Loucy (cell line): ENCODE results near the gene CFAP410.

Experiments
- H2AFZ ChIP-seq: fragments of 200-600 bp; sonication (generic); 2 replicates; pipeline ENCODE4 v1.6.0; 2016; ENCODE audit warnings: antibody characterized with exemption, mild to moderate bottlenecking, low read length, moderate library complexity
- H3F3A ChIP-seq: fragments of 200-600 bp; 2 replicates; pipeline ENCODE4 v1.6.0; 2016; ENCODE audit warnings: antibody characterized with exemption, low read depth, mild to moderate bottlenecking
- H3K27me3 ChIP-seq: fragments of 200-600 bp; sonication (generic); 2 replicates; pipeline ENCODE4 v1.6.1; 2014; ENCODE audit warnings: low read length, mild to moderate bottlenecking; ENCODE audit not compliant: insufficient read depth, poor library complexity, severe bottlenecking
- H3K36me3 ChIP-seq: fragments of 200-600 bp; sonication (generic); 2 replicates; pipeline ENCODE4 v1.6.1; 2016; ENCODE audit warnings: low read length; ENCODE audit not compliant: insufficient read depth
- H3K4me1 ChIP-seq: fragments of 200-600 bp; sonication (generic); 2 replicates; pipeline ENCODE4 v1.5.1; 2014; ENCODE audit warnings: low read length, mild to moderate bottlenecking; ENCODE audit not compliant: insufficient read depth, poor library complexity, severe bottlenecking
- H3K4me2 ChIP-seq: fragments of 200-600 bp; sonication (generic); 2 replicates; pipeline ENCODE4 v1.6.0; 2014; ENCODE audit warnings: antibody characterized with exemption, low read length, low read depth, mild to moderate bottlenecking; ENCODE audit not compliant: poor library complexity, severe bottlenecking
- H3K4me3 ChIP-seq: fragments of 200-600 bp; sonication (generic); 2 replicates; pipeline ENCODE4 v1.5.1; 2014; ENCODE audit warnings: low read length, mild to moderate bottlenecking, mixed read lengths; ENCODE audit not compliant: poor library complexity, severe bottlenecking
- H3K79me2 ChIP-seq: fragments of 200-600 bp; sonication (generic); 2 replicates; pipeline ENCODE4 v1.6.1; 2014; ENCODE audit warnings: low read length; ENCODE audit not compliant: insufficient read depth
- H3K9ac ChIP-seq: fragments of 200-600 bp; sonication (generic); 2 replicates; pipeline ENCODE4 v1.6.0; 2014; ENCODE audit warnings: mild to moderate bottlenecking, low read depth, low read length, moderate library complexity; ENCODE audit not compliant: poor library complexity, severe bottlenecking
- H3K9me2 ChIP-seq: fragments of 200-600 bp; sonication (generic); replicated peaks from 2 replicates; pipeline ENCODE4 v1.6.1; 2016; ENCODE audit warnings: low read depth, low read length, mixed read lengths
- H3K9me3 ChIP-seq: fragments of 200-600 bp; sonication (generic); 2 replicates; pipeline ENCODE4 v1.6.1; 2014; ENCODE audit warnings: mild to moderate bottlenecking, antibody characterized with exemption, low read length, low read depth; ENCODE audit not compliant: insufficient read depth
- H4K20me1 ChIP-seq: fragments of 200-600 bp; sonication (generic); 2 replicates; pipeline ENCODE4 v1.6.0; 2014; ENCODE audit warnings: antibody characterized with exemption, low read length, mild to moderate bottlenecking; ENCODE audit not compliant: insufficient read depth, poor library complexity, severe bottlenecking
- EZH2phosphoT487 ChIP-seq: fragments of 200-600 bp; IDR thresholded peaks from 2 replicates; pipeline ENCODE4 v1.6.1; 2018; ENCODE audit warnings: antibody characterized with exemption, mild to moderate bottlenecking, moderate library complexity, borderline replicate concordance
- TF ChIP-seq, protein P1 (sequence below): fragments of 200-600 bp; sonication (generic); conservative IDR thresholded peaks from 2 replicates; pipeline ENCODE4 v1.5.1; 2014; ENCODE audit warnings: mild to moderate bottlenecking, antibody characterized with exemption, low read length

CFAP410 gene

DNA sequence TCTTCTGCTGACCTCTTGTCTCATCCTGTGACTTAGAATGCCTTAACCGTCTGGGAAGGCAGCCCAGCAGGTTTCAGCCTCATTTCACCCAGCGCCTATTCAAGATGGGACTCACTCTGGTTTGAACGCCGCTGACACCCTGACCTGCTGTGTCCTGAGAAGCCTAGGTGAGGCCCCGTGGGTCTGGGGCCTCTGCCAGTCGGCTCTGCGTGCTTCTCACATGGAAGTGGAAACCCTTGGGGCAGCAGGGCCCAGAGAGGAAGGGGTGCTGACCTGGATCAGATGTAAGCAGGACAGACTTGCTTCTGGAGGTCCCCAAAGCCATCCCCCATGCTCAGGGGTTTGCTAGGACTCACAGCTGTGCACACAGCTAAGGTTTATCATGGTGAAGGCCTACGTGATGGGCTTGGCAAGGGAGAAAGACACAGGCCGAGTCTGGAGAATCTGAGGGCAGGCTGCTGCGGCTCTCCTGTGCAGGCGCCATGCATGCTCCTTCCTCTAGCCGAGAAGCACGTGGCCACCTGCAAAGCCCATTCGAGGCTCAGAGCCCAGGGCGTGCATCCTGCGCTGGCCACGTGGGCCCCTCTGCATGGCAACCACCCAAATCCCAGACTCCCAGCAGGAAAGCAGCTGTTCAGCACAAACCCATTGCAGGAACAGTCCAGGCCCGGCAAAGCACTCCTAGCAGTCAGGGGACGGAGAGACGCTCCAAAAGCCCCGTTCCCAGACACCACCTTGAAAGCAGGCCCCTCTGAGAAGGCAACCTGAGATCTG is 18.1 kb upstream of the CFAP410 start:
- no peaks in the 10 kb centered on the region for H3K9me2 ChIP-seq
- H3K36me3 ChIP-seq: no peaks in the 10 kb centered on the region
- H3K4me1 ChIP-seq: no peaks in the 10 kb centered on the region
- H2AFZ ChIP-seq: no peak overlapping the region
- no peaks in the 10 kb centered on the region for H4K20me1 ChIP-seq
- H3K79me2 ChIP-seq: no peaks in the 10 kb centered on the region
- H3K9ac ChIP-seq: no peak overlapping the region
- no peaks in the 10 kb centered on the region for H3K27me3 ChIP-seq
- TF ChIP-seq EZH2phosphoT487: no peak
- TF ChIP-seq, protein P1, sequence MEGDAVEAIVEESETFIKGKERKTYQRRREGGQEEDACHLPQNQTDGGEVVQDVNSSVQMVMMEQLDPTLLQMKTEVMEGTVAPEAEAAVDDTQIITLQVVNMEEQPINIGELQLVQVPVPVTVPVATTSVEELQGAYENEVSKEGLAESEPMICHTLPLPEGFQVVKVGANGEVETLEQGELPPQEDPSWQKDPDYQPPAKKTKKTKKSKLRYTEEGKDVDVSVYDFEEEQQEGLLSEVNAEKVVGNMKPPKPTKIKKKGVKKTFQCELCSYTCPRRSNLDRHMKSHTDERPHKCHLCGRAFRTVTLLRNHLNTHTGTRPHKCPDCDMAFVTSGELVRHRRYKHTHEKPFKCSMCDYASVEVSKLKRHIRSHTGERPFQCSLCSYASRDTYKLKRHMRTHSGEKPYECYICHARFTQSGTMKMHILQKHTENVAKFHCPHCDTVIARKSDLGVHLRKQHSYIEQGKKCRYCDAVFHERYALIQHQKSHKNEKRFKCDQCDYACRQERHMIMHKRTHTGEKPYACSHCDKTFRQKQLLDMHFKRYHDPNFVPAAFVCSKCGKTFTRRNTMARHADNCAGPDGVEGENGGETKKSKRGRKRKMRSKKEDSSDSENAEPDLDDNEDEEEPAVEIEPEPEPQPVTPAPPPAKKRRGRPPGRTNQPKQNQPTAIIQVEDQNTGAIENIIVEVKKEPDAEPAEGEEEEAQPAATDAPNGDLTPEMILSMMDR: no peak
- H3K4me3 ChIP-seq: no peak overlapping the region
- H3F3A ChIP-seq: no peaks in the 10 kb centered on the region
- no peaks in the 10 kb centered on the region for H3K9me3 ChIP-seq
- H3K4me2 ChIP-seq: no peak overlapping the region

DNA sequence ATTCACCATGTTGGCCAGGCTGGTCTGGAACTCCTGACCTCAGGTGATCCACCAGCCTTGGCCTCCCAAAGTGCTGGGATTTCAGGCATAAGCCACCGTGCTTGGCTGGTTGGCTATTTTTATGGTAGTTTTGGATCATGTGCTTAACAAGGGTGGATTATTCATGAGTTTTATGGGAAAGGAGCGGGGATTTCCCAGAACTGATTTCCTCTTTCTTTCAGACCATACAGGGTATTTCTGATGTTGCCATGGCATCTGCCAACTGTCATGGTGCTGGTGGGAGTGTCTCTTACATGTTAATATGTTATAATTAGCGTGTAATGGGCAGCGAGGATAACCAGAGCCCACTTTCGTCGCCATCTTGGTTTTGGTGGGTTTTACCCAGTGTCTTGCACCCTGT is 17.4 kb upstream of the CFAP410 start:
- Histone ChIP-seq H3K9me3 (no peaks in the 10 kb centered on the region), H3K9me2 (no peaks in the 10 kb centered on the region), H3K4me2 (no peak overlapping the region), H3K4me3 (no peak overlapping the region), H4K20me1 (no peaks in the 10 kb centered on the region), H3K9ac (no peak overlapping the region), H3K79me2 (no peaks in the 10 kb centered on the region), H3K36me3 (no peaks in the 10 kb centered on the region), H3K27me3 (no peaks in the 10 kb centered on the region), H2AFZ (no peak overlapping the region), H3F3A (no peaks in the 10 kb centered on the region), H3K4me1 (no peaks in the 10 kb centered on the region)
- TF ChIP-seq, protein P1: no peak
- no peak for TF ChIP-seq EZH2phosphoT487

DNA sequence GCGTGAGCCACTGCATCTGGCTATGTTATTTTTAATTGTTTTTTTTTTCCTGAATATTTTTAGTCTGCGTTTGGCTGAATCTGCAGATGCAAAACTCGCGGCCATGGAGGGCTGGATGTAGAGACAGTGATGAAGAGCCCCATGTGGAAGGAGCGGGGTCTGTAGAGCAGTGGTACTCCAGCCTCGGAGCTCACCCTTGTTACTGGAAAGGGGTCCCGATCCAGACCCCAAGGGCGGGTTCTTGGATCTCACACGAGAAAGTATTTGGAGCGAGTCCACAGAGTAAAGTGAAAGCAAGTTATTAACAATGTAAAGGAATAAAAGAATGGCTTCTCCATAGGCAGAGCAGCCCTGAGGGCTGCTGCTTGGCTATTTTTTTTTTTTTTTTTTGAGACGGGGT is 17.0 kb upstream of the CFAP410 start:
- no peaks in the 10 kb centered on the region for H3K79me2 ChIP-seq
- H3K9me2 ChIP-seq: no peaks in the 10 kb centered on the region
- no peaks in the 10 kb centered on the region for H3K36me3 ChIP-seq
- no peaks in the 10 kb centered on the region for H4K20me1 ChIP-seq
- H3K9ac ChIP-seq: no peak overlapping the region
- no peak overlapping the region for H3K4me2 ChIP-seq
- no peaks in the 10 kb centered on the region for H3K27me3 ChIP-seq
- H3F3A ChIP-seq: no peaks in the 10 kb centered on the region
- no peak for TF ChIP-seq EZH2phosphoT487
- TF ChIP-seq, protein P1: no peak
- H2AFZ ChIP-seq: no peak overlapping the region
- H3K9me3 ChIP-seq: no peaks in the 10 kb centered on the region
- H3K4me3 ChIP-seq: no peak overlapping the region
- H3K4me1 ChIP-seq: no peaks in the 10 kb centered on the region
